Parathyroid adenoma (tissue), 2 donors: Measurements from ENCODE around the gene SLC25A21.
"Not testable (repeated sequence)": the region's sequence is repeated elsewhere in the genome, so short reads cannot be mapped to it uniquely, and the experiment has no call there.

ENCODE experiments used
- H2AFZ ChIP-seq: fragments of 300-600 bp; sonication (generic); one replicate; pipeline ENCODE4 v1.7.0; 2017; ENCODE audit warnings: antibody characterized with exemption, mild to moderate bottlenecking
- H3K27ac ChIP-seq: fragments of 300-600 bp; sonication (generic); one replicate; pipeline ENCODE4 v1.7.0; 2017
- H3K27me3 ChIP-seq: fragments of 300-600 bp; sonication (generic); one replicate; pipeline ENCODE4 v1.7.0; 2017; ENCODE audit warnings: low read length; ENCODE audit not compliant: control insufficient read depth, insufficient read depth
- H3K36me3 ChIP-seq: fragments of 300-600 bp; sonication (generic); one replicate; pipeline ENCODE4 v1.7.0; 2017; ENCODE audit warnings: low read length; ENCODE audit not compliant: control insufficient read depth, insufficient read depth
- H3K4me1 ChIP-seq: fragments of 300-600 bp; sonication (generic); one replicate; pipeline ENCODE4 v1.7.0; 2017; ENCODE audit warnings: control low read depth
- H3K4me2 ChIP-seq: fragments of 300-600 bp; sonication (generic); one replicate; pipeline ENCODE4 v1.7.0; 2017; ENCODE audit warnings: low read length
- H3K4me3 ChIP-seq: fragments of 300-600 bp; sonication (generic); one replicate; pipeline ENCODE4 v1.7.0; 2017; ENCODE audit warnings: low read depth, low read length
- H3K79me2 ChIP-seq: fragments of 300-600 bp; sonication (generic); one replicate; pipeline ENCODE4 v1.7.0; 2017; ENCODE audit warnings: control low read depth
- H3K9ac ChIP-seq: fragments of 300-600 bp; sonication (generic); one replicate; pipeline ENCODE4 v1.7.0; 2017; ENCODE audit warnings: mild to moderate bottlenecking
- H3K9me3 ChIP-seq: fragments of 300-600 bp; sonication (generic); one replicate; pipeline ENCODE4 v1.7.0; 2017; ENCODE audit warnings: low read length; ENCODE audit not compliant: control insufficient read depth
- CTCF ChIP-seq: fragments of 300-600 bp; sonication (generic); IDR thresholded peaks from one replicate; pipeline ENCODE4 v1.7.0; 2017; ENCODE audit warnings: antibody characterized with exemption, mild to moderate bottlenecking
- donor health status: primary hyperparathyroidism.

Gene SLC25A21

GRCh38 chr14:37153005-37153404 lies 19.4 kb downstream of the SLC25A21 start:
- Histone ChIP-seq H3K4me2 (no peak overlapping the region), H3K4me1 (no peaks in the 10 kb centered on the region), H3K4me3 (no peak overlapping the region), H3K9me3 (no peaks in the 10 kb centered on the region), H2AFZ (no peak overlapping the region), H3K27ac (no peak overlapping the region), H3K9ac (no peak overlapping the region), H3K79me2 (no peaks in the 10 kb centered on the region), H3K27me3 (no peaks in the 10 kb centered on the region), H3K36me3 (no peaks in the 10 kb centered on the region)
- no peak for TF ChIP-seq CTCF

GRCh38 chr14:37150414-37150813 lies 22.0 kb downstream of the SLC25A21 start:
- H3K9me3 ChIP-seq: no peaks in the 10 kb centered on the region
- H3K27me3 ChIP-seq: no peaks in the 10 kb centered on the region
- no peaks in the 10 kb centered on the region for H3K79me2 ChIP-seq
- TF ChIP-seq CTCF: peak; percentile 69
- H3K27ac ChIP-seq: no peak overlapping the region
- no peak overlapping the region for H3K4me3 ChIP-seq
- H3K9ac ChIP-seq: no peak overlapping the region
- no peak overlapping the region for H2AFZ ChIP-seq
- H3K36me3 ChIP-seq: no peaks in the 10 kb centered on the region
- no peaks in the 10 kb centered on the region for H3K4me1 ChIP-seq
- H3K4me2 ChIP-seq: peak overlapping the region; percentile 5

- no peak for TF ChIP-seq CTCF
- no peaks in the 10 kb centered on the region for H3K4me1 ChIP-seq
- no peak overlapping the region for H2AFZ ChIP-seq
- H3K36me3 ChIP-seq: no peaks in the 10 kb centered on the region
- no peak overlapping the region for H3K27ac ChIP-seq
- H3K9ac ChIP-seq: no peak overlapping the region
- no peaks in the 10 kb centered on the region for H3K9me3 ChIP-seq
- no peak overlapping the region for H3K4me3 ChIP-seq
- H3K79me2 ChIP-seq: no peaks in the 10 kb centered on the region
- no peak overlapping the region for H3K4me2 ChIP-seq
- no peaks in the 10 kb centered on the region for H3K27me3 ChIP-seq
Measured at GRCh38 chr14:37147310-37147880, 25.0 kb downstream of the SLC25A21 start.

- H2AFZ ChIP-seq, H3K4me2 ChIP-seq: not testable (repeated sequence)
Measured at GRCh38 chr14:37146438-37146837, 26.0 kb downstream of the SLC25A21 start.

DNA sequence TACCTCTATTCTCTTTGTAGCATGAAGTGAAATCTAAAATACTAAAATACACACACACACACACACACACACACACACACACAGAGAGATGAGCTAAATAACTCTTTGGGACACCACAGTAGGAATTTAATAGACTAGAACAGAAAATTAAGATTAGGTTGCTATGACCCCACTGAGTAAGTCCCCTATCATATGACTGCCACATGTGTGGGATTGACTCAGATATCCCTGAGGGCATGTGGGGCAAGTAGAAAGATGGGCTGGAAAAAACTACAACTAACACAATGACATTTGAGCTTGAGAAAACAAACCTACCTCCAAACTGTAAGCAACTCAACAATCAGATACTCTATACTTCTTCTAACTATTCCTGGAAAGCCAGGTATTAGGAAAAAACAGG lies 27.0 kb downstream of the SLC25A21 start:
- Histone ChIP-seq H3K9me3 (no peaks in the 10 kb centered on the region), H3K9ac (no peak overlapping the region), H2AFZ (no peak overlapping the region), H3K79me2 (no peaks in the 10 kb centered on the region), H3K36me3 (no peaks in the 10 kb centered on the region), H3K4me2 (no peak overlapping the region), H3K4me3 (no peak overlapping the region), H3K27me3 (no peaks in the 10 kb centered on the region), H3K27ac (no peak overlapping the region), H3K4me1 (no peaks in the 10 kb centered on the region)
- no peak for TF ChIP-seq CTCF

More at GRCh38 chr14:37146438-37146837, 26.0 kb downstream of the SLC25A21 start:
- not testable (repeated sequence) for H3K4me3 ChIP-seq, H3K27ac ChIP-seq, H3K4me1 ChIP-seq, H3K27me3 ChIP-seq, H3K9ac ChIP-seq, H3K9me3 ChIP-seq, H3K36me3 ChIP-seq, H3K79me2 ChIP-seq
